ENCODE results near the gene TSPAN17.
A peak's percentile ranks its signal among the peaks of the same experiment; 100 is the strongest.

The TSPAN17 gene

DNA sequence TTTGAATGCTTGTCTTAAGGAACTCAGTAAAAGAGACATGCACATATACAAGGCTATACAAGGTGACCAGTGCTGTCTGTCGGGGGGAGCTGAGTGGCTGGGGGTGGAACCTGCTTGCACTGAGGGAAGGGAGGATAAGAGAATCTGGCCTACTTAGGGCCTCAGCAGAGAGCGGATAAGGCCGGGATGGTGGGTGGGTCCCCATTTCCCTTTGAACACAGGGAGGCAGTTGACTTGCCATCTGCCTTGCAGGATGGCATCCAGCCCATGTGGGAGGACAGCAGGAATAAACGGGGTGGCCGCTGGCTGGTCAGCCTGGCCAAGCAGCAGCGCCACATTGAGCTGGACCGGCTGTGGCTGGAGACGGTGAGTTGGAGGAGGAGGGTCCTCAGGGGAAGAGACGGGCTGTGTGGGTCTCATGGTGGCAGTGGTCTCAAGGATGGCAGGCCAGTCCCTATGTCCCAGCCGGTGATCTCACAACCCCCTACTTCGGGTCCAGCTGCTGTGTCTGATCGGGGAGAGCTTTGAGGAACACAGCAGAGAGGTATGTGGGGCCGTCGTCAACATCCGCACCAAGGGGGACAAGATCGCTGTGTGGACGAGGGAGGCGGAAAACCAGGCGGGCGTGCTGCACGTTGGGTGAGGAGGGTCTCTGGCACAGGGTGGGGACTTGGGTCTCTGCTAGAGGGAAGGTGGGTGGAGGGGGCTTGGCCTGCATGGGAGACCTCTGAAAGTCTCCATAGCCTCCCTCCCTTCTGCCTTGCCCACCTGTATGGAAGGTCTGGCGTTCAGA lies 2.2 kb upstream of the TSPAN17 start:
- no peak for FAIRE-seq
- DNase-seq (ENCODE audit: insufficient read length) = no peak
- TF ChIP-seq TAF1 (IDR thresholded peaks at IDR 0.05; ENCODE audit: borderline replicate concordance, low read depth, low read length) (no peak), POLR2A (IDR thresholded peaks at IDR 0.05; ENCODE audit: low read depth, low read length) (no peak), POLR2AphosphoS5 (IDR thresholded peaks at IDR 0.05; ENCODE audit: low read depth, low read length) (no peak)

DNA sequence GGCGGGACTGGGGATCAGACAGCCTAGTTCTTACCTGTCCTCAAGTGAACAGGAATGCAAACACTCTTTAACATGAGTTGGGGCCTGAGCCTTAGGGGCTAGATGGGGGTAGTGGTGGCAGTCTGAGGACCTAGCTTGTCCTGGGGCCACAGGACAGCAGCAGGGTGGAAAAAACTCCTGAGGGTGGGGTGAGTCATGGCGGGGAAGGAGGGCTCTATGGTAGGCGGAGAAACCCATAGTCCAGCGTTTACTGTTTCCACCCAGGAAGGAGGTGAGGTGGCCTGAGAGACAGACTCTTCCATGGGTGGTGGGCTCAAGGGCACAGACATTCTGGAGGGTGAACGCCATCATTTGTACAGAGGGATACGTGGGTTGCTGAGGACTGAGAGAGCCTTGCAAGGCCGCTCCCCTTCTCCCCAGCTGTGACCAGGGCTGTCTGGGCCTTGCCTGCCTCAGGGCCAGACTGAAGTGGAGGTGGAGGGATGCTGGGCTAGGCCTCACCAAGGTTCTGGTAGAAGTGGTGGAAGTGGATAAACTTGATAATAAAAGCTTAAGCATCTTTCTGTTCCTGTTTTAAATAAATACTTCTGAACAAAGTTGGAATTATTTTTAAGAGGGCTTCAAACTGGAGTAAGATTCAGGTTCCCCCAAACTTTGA lies 1.1 kb upstream of the TSPAN17 start:
- TF ChIP-seq POLR2AphosphoS5 (IDR thresholded peaks at IDR 0.05; ENCODE audit: low read depth, low read length) = no peak
- TF ChIP-seq POLR2A (IDR thresholded peaks at IDR 0.05; ENCODE audit: low read depth, low read length) = no peak
- no peak for TF ChIP-seq TAF1 (IDR thresholded peaks at IDR 0.05; ENCODE audit: borderline replicate concordance, low read depth, low read length)
- no peak for DNase-seq (ENCODE audit: insufficient read length)
- FAIRE-seq = no peak

DNA sequence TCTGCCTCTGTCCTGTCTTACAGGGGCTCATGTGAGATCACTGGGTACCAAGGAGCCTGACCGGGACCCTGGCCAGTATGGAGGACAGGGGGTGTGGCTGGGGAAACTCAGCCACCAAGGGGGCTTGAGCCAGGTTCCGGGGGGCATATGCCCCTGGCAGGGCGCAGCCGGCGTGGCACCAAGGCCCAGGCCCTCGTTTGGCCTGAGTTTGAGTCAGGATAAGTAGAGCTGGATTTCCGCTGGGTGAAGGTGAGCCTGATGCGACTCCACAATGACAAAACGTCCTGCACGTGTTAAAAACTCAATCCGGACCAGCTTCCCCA lies 616 bp upstream of the TSPAN17 start:
- FAIRE-seq (no peak), DNase-seq (ENCODE audit: insufficient read length) (no peak)
- TF ChIP-seq POLR2AphosphoS5 (IDR thresholded peaks at IDR 0.05; ENCODE audit: low read depth, low read length) (no peak), TAF1 (IDR thresholded peaks at IDR 0.05; ENCODE audit: borderline replicate concordance, low read depth, low read length) (no peak), POLR2A (IDR thresholded peaks at IDR 0.05; ENCODE audit: low read depth, low read length) (no peak)

DNA sequence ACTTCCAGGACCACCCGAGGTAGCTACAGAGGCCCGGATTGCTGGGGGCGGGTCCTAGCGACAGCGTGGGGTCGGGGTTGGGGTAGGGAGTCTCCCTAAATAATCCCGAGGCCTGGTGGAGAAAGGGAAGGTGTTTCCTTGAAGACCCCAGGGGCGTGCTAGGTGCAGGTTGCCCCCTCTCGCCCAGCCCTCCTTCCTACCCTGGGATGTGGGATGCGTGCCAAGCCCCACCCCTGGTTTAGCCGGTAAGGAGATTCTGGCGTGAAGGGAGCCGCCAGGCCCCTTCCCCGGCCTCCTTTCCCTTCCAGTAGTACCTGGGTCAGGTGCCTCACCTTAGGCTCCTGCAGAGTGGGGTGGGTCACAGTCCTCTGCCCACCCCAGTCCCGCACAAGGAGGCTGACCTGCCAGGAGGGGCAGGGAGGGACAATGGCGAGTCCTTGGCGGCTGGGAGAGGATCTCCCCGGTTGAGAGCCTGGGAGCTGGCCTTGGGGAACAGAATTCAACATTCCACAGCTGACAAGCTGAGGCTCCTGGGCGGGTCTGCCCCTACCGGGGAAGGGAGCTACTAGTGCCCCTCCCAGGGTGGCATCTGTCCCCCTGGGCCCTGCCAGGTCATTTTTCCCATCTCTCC lies 674 bp downstream of the TSPAN17 start:
- no peak for TF ChIP-seq POLR2AphosphoS5 (IDR thresholded peaks at IDR 0.05; ENCODE audit: low read depth, low read length)
- TF ChIP-seq TAF1 (IDR thresholded peaks at IDR 0.05; ENCODE audit: borderline replicate concordance, low read depth, low read length) = no peak
- no peak for TF ChIP-seq POLR2A (IDR thresholded peaks at IDR 0.05; ENCODE audit: low read depth, low read length)
- FAIRE-seq (no peak), DNase-seq (ENCODE audit: insufficient read length) (no peak)

DNA sequence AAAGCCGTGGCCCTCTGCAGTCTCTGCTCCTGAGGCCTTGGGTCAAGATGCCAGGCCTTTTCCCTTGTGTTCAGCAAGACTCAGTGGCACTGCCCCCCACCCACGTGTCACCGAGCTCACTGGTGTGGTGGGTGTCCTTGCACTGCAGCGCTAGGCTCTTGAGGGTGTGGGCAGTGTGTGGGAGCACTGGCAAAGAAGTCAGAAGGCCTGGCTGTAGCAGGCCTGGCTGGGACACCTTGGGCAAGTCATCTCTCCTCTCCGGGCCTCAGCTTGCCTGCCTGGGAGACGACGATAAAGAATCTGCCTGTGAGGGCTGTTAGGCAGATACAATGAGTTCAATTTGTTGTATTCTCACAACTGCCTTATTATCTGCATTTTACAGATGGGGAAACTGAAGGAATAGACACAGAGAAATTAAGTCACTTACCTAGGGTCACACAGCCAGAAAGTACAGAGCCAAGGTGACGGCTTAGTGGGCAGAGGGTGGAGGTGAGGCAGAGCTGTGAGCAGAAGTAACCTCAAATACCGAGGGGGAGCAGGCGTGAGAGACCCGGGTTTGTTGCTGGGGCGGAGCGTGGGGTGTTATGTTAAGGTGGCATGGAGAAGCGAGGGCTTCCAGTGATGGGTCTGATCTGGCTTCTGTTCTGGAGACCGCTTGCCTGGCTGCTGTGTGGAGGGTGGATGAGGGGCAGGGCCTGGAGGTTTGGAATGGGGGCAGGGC lies 1.4 kb downstream of the TSPAN17 start:
- TF ChIP-seq POLR2A (IDR thresholded peaks at IDR 0.05; ENCODE audit: low read depth, low read length) (no peak), TAF1 (IDR thresholded peaks at IDR 0.05; ENCODE audit: borderline replicate concordance, low read depth, low read length) (no peak), POLR2AphosphoS5 (IDR thresholded peaks at IDR 0.05; ENCODE audit: low read depth, low read length) (no peak)
- no peak for DNase-seq (ENCODE audit: insufficient read length)
- no peak for FAIRE-seq

DNA sequence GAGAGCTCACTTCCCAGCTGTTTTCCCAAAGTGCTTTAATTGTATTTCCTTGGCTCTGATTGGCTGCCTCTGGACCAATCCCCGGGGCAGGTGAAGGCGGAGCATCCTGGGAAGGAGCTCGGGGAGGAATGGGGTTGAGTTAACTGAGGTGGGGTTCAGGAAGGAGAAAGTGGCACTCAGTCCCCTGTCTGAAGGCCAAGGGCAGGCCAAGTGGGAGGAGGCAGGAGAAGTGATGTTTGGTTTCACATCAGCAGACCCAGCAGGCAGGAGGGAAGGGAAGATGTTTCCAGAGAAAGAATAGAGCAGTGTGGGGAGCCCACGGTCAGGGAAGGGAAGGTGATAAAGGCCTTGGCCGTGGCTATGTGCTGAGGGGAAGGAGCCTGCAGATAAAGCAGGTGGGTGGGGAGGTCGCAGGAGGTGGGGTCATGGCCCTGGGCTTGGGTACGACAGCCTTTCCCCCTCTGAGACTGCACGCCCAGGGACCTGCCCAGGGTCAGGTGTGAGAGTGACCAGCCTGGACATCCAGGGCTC lies 3.1 kb downstream of the TSPAN17 start:
- TF ChIP-seq TAF1 (IDR thresholded peaks at IDR 0.05; ENCODE audit: borderline replicate concordance, low read depth, low read length) (no peak), POLR2A (IDR thresholded peaks at IDR 0.05; ENCODE audit: low read depth, low read length) (no peak), POLR2AphosphoS5 (IDR thresholded peaks at IDR 0.05; ENCODE audit: low read depth, low read length) (no peak)

DNA sequence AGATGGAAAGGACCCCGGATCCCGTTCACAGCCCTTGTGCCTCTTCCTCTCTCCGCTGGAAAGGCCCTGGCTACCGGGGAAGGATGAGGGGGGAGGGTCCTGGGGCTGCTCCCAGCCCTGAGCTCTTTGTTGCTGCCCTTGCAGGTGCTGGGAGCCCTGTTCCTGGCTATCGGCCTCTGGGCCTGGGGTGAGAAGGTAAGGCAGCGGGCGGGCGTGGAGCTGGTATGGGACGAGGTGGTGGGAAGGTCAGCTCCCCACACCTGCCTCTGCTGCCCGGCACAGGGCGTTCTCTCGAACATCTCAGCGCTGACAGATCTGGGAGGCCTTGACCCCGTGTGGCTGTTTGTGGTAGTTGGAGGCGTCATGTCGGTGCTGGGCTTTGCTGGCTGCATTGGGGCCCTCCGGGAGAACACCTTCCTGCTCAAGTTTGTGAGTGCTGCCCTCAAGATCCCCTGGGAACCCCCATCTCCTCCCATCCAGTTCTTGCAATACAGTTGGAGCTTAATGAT lies 4.2 kb downstream of the TSPAN17 start:
- TF ChIP-seq TAF1 (IDR thresholded peaks at IDR 0.05; ENCODE audit: borderline replicate concordance, low read depth, low read length) = no peak
- no peak for TF ChIP-seq POLR2A (IDR thresholded peaks at IDR 0.05; ENCODE audit: low read depth, low read length)
- no peak for TF ChIP-seq POLR2AphosphoS5 (IDR thresholded peaks at IDR 0.05; ENCODE audit: low read depth, low read length)
- DNase-seq (ENCODE audit: insufficient read length) = no peak
- FAIRE-seq = no peak

More for the DNA sequence above, 3.1 kb downstream of the TSPAN17 start:
- no peak for DNase-seq (ENCODE audit: insufficient read length)
- no peak for FAIRE-seq

DNA sequence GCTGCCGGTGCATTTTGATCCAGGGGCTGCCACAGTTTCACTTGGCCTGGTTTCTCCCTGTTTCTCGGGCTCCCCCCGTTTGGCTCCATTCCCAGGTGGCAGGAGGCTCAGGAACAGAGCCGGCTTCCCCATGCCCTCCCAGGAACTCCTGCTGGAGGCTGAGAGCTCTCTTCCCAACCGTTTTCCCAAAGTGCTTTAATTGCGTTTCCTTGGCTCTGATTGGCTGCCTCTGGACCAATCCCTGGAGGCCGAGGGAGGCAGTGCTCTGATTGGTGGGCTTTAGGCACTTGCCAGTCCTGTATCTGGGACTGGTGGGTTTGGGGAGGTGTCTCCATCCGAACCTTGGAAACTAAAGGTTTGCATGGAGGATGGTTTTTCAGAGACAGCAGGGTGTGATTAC lies 4.9 kb downstream of the TSPAN17 start:
- no peak for FAIRE-seq
- TF ChIP-seq TAF1 (IDR thresholded peaks at IDR 0.05; ENCODE audit: borderline replicate concordance, low read depth, low read length) = no peak
- no peak for TF ChIP-seq POLR2AphosphoS5 (IDR thresholded peaks at IDR 0.05; ENCODE audit: low read depth, low read length)
- no peak for TF ChIP-seq POLR2A (IDR thresholded peaks at IDR 0.05; ENCODE audit: low read depth, low read length)
- DNase-seq (ENCODE audit: insufficient read length) = no peak

DNA sequence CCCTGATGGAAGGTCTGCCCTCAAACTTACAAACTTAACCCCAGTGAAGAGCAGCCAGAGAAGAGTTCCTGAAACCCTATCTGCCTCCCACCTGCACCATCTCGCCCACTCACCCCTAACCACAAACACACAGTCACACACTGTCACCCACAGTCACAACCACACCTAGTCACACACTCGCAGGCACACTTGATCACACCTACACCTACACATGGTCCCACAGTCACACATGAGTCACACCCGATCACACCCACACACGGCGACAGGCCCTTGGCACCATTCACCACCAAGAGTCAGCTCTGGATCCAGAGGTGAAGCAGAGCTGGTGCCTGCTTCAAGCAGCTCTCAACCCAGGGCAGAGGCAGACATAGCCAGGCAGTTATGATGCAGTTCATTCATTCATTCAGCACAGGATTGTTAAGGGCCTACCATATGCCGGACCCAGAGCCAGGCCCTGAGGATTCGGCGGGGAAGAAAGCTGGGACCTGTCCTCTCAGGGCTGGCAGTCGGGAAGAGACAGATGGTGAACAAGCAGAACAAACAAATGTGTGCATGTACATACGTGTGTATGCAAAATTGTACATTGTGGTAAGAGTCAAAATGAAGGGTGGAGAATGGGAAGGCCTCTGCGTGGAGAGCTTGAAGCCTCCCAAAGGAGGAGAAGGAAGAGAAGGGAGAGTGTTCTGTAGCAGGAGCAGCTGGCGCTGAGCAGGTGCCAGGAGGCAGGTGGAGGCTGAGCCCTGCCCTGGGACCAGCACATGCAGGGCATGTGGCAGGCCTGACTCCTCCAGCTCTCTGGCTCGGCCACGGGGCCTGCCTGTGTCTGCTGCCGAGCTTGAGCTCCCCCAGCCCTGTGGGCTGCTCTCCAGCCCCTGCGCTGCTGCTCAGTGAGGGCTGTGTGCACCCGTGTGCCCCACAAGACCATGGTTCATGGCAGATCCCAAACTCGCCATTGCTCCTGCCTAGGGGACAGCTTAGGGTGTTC lies 6.4 kb downstream of the TSPAN17 start:
- DNase-seq (ENCODE audit: insufficient read length) = no peak
- TF ChIP-seq TAF1 (IDR thresholded peaks at IDR 0.05; ENCODE audit: borderline replicate concordance, low read depth, low read length) = no peak
- peak; percentile 50 for FAIRE-seq

DNA sequence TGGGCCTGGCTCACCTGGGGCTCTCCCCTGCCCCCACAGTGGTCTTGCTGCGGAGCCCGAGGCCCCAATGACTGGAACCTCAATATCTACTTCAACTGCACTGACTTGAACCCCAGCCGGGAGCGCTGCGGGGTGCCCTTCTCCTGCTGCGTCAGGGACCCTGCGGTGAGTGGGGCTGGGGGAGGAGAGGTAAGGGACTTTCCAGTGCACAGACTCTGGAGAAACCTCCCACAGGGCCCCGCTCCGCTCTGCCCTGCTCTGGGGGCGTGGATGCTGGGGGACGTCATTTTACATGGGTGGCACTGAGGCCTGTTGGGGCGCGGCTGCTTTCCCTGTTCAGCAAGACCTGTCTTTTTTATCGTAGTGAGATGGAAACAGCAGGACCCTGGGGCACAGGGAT lies 7.6 kb downstream of the TSPAN17 start:
- FAIRE-seq = no peak
- TF ChIP-seq TAF1 (IDR thresholded peaks at IDR 0.05; ENCODE audit: borderline replicate concordance, low read depth, low read length) (no peak), POLR2AphosphoS5 (IDR thresholded peaks at IDR 0.05; ENCODE audit: low read depth, low read length) (no peak), POLR2A (IDR thresholded peaks at IDR 0.05; ENCODE audit: low read depth, low read length) (no peak)

More for the DNA sequence above, 7.6 kb downstream of the TSPAN17 start:
- DNase-seq (ENCODE audit: insufficient read length) = no peak
